NCI-H187 (cell line): ENCODE results near the gene STARD10.
"Not testable (repeated sequence)": the region's sequence is repeated elsewhere in the genome, so short reads cannot be mapped to it uniquely, and the experiment has no call there.

Source experiments
- DNase-seq, 2 experiments: peaks; one replicate each; lab custom pipeline; 2025; lab: John Stamatoyannopoulos, UW

The STARD10 gene

GRCh38 chr11:72793425-72794367 lies at the start of gene STARD10:
Gene STARD10 (minus strand): TSS chr11:72794047. CDS start chr11:72781181, 12,866 bp downstream.
- DNase-seq = peak; percentile 91 to 93

- DNase-seq = no peak
These were observed 48.9 kb upstream of the STARD10 start for GRCh38 chr11:72842653-72843330.

- no peak for DNase-seq
These were observed 48.3 kb upstream of the STARD10 start for GRCh38 chr11:72842126-72842525.

- DNase-seq = no peak
These were observed 47.5 kb upstream of the STARD10 start for GRCh38 chr11:72841397-72841796.

GRCh38 chr11:72840780-72841179 lies 46.9 kb upstream of the STARD10 start:
- DNase-seq = no peak

GRCh38 chr11:72838691-72839305 lies 45.0 kb upstream of the STARD10 start:
- no peak for DNase-seq

- no peak for DNase-seq
These were observed 42.3 kb upstream of the STARD10 start for GRCh38 chr11:72836111-72836510.

GRCh38 chr11:72834905-72835304 lies 41.1 kb upstream of the STARD10 start:
- DNase-seq = no peak

GRCh38 chr11:72833811-72834493 lies 40.1 kb upstream of the STARD10 start:
- DNase-seq = no peak

GRCh38 chr11:72833083-72833733 lies 39.4 kb upstream of the STARD10 start:
- no peak for DNase-seq

GRCh38 chr11:72832301-72833082 lies 38.6 kb upstream of the STARD10 start:
- DNase-seq = no peak

GRCh38 chr11:72831521-72832300 lies 37.9 kb upstream of the STARD10 start:
- peak; percentile 53 to 61 for DNase-seq

- DNase-seq = no peak
These were observed 36.2 kb upstream of the STARD10 start for GRCh38 chr11:72829884-72830533.

GRCh38 chr11:72829178-72829577 lies 35.3 kb upstream of the STARD10 start:
- no peak for DNase-seq

- DNase-seq = no peak
These were observed 34.9 kb upstream of the STARD10 start for GRCh38 chr11:72828692-72829101.

GRCh38 chr11:72828081-72828567 lies 34.3 kb upstream of the STARD10 start:
- no peak for DNase-seq

- not testable (repeated sequence) for DNase-seq
These were observed 33.8 kb upstream of the STARD10 start for GRCh38 chr11:72827656-72828055.

- DNase-seq = no peak
These were observed 33.2 kb upstream of the STARD10 start for GRCh38 chr11:72826942-72827480.
